Measurements from ENCODE around the gene EXOC4.
"Not testable (repeated sequence)": the region's sequence is repeated elsewhere in the genome, so short reads cannot be mapped to it uniquely, and the experiment has no call there.

EXOC4 gene

GRCh38 chr7:133252858-133253518 is at the start of gene EXOC4:
TSS of gene EXOC4 (plus strand) at chr7:133253078.
- DNase-seq = peak; percentile 98 to 99

GRCh38 chr7:133203490-133203889 is 49.4 kb upstream of the EXOC4 start:
- DNase-seq = no peak

GRCh38 chr7:133207687-133208086 is 45.2 kb upstream of the EXOC4 start:
- DNase-seq = peak; percentile 84 to 88

GRCh38 chr7:133210817-133211216 is 42.1 kb upstream of the EXOC4 start:
- DNase-seq = not testable (repeated sequence)

DNA sequence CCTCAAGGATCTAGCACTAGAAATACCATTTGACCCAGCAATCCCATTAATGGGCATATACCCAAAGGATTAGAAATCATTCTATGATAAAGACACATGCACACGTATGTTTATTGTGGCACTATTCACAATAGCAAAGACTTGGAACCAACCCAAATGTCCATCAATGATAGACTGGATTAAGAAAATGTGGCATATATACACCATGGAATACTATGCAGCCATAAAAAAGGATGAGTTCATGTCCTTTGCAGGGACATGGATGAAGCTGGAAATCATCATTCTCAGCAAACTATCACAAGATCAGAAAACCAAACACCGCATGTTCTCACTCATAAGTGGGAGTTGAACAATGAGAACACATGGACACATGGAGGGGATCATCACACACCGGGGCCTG is 39.1 kb upstream of the EXOC4 start:
- DNase-seq = not testable (repeated sequence)

- DNase-seq = no peak
Measured at GRCh38 chr7:133217773-133218172, 35.1 kb upstream of the EXOC4 start.

DNA sequence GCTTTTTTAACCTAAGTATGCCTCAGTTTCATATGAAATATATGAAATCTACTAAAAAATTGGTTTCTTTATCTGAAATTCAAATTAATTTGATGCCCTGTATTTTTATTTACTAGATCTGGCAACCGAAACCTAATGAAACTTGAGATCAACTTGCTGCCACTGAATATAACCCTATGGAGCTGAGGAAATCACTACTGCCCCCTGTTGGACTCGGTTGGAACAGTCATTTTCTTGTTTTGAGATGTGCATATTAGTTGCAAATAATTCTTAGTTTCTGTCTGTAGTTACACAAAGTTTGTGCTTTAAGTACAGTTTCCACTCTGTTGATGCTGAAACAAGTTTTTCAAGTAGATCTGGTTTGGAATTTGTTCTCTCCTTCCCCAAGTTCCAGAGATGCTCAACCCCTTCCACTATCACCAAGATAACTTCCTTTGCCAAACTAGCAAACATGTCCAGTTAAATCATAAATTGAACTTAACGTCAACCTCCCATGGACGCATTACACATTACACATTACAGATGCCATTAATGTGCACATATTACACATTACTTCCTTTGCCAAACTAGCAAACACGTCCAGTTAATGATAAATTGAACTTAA is 22.2 kb upstream of the EXOC4 start:
- peak; percentile 76 to 84 for DNase-seq

GRCh38 chr7:133233142-133233541 is 19.7 kb upstream of the EXOC4 start:
- no peak for DNase-seq

DNA sequence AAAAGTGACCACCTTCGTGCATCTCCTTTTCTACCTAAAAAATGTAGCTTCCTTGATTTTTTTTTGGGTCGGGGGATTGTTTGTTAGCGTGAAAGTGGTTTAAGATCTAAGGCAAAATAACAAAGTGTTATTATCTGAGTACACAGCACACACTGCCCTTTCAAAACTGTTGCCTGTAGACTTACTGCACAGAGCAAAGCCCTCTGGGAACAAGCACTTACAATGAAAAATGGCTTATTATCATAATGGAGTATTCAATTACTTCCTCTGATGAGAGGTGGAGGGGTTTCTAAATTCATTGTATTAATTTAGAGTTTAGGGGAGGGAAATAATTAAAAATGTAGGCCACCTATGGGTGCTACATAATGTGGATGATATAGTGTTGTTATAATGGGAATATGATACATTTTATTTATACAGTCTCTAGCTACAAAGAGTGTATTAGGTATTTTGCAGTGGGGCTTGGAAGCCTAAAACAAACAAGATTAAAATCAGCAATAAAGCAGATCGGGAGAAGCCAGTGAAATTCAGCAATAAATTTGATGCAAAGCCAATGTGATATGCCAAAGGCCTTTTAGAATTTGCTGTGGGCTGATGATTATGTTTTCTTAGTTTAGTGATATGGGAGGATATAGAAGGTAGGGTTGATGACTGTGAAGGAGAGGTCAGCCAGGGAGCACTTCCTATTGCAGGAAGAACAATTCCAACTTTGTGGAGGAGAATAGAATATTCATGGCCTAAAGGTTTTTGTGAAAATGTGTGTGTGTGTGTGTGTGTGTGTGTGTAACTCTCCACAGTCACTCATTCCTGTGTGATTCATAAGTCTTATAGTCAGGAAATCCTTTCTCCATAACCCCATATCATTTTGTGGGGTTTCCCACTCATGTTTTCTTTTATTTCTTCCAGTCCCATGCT is 17.7 kb upstream of the EXOC4 start:
- no peak for DNase-seq

DNA sequence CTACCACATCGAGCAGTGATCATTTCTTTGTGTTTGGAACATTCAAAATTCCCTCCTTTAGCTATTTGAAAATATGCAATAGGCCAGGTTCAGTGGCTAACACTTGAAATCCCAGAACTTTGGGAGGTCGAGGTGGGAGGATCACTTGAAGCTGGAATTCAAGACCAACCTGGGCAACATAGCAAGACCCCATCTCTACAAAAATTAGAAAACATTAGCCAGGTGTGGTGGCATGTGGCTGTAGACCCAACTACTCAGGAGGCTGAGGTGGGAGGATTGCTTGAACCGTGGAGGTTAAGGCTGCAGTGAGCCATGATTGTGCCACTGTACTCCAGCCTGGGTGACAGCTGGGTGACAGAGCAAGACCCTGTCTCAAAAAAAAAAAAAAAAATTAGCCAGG is 15.3 kb upstream of the EXOC4 start:
- no peak for DNase-seq

DNA sequence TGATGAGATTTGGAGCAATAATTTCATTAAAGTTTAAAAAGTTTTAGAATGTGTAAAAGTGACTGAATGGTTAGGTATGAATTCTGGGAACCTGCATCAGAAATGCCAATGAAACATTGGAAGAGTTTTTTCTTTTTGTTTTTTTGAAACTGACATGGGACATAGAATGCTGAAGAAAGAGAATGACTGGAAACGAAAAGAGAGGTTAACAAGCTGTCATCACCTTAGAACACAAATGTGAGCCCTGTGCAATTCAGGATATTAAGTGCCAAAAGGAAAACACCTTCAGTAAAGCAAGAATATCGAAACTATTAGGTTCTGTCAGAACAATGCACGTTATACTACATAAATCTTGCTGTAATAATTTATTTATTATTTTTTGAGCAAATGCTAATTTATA is 12.6 kb upstream of the EXOC4 start:
- DNase-seq = no peak

DNA sequence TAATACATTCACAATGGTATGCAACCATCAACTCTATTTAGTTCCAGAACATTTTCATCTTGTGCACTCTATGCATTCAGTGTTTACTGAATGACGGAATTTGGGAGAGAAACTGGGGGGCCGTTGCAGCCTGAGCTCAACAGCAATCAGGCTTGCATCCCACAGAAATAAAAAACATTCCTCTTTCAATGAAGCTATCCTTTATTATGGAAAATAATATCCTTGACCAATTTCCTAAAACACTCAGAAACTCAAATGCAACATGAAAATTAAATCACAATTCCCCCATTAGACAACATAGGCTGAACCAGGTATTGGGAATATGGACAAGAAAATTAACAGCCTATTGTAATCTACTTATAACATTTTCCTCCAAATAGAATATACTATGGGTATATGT is 6.3 kb upstream of the EXOC4 start:
- no peak for DNase-seq

- DNase-seq = no peak
Measured at GRCh38 chr7:133248901-133249300, 4.0 kb upstream of the EXOC4 start.

- no peak for DNase-seq
Measured at GRCh38 chr7:133252506-133252857, 396 bp upstream of the EXOC4 start.

DNA sequence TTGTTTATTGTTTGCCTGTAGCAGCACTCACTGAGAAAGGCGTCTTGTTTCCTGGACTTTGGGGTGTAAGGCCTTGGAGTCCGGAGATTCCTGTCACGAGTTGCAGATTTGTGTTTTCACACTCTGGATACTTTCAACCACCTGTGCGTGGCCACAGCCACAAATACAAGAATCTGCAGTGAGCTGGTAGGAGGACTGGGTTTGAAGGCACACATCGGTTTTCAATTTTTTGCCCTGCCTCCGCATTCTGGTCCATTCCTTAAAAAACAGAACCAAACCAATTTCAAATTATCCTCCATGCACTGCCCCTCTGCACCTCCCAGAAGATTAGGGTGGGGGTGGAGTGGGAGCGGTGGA is 619 bp downstream of the EXOC4 start:
- no peak for DNase-seq

DNA sequence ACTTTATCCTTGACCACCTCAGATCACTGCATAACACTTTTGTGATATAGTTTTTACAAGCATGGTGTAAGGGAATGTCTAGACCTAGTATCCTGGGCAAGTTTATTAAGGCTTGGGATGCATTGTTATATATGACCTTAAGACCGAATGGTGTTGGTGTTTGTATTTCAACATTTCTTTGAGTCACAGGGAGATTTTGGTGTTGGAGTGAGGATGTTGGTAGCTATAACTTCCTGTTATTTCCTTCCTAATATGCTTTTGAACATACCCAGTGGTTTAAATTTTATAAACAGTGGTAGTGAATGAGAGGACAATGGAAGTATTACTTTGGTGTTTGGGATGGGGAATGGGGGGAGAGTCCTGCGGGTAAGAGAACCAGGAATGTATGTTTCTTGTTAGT is 2.6 kb downstream of the EXOC4 start:
- peak in 1 of 2 experiments; percentile 17 for DNase-seq

DNA sequence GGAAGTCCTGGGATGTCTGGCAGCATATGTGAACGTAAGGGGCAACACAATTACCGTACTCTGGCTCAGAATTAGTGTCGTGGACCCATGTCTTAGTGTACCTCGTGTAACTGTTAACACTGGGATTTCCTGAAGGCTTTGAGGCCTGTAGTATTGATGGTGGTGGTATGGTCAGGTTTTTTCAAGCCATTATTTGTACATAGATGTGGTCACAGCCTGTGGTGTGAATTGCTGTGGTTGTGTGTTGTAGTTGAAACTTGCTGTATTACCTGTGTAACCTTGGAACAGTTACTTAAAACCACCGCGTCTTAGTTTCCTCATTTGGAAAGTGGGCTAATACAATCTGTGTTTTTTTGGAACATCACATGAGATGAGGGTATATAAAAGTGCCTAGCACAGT is 5.3 kb downstream of the EXOC4 start:
- DNase-seq = no peak

- no peak for DNase-seq
Measured at GRCh38 chr7:133265821-133266220, 12.9 kb downstream of the EXOC4 start.

GRCh38 chr7:133268355-133268754 is 15.5 kb downstream of the EXOC4 start:
- no peak for DNase-seq

DNA sequence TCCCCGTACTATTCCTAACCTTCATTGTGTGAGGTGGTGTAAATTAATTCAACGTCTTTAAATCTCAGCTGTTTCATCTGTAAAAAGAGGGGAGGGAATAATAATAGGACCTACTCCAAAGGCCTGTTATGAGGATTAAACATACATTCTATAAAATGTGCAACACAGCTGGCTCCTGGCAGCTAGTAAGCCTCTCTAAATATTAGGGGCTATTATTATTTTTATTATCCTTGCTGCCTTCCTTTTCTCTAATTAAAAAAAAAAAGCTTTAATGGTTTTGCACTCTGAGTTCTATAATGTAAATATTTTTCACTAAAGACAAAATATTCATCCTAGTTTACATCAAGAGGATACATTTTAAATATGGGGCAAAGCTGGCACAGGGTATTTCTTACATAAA is 19.5 kb downstream of the EXOC4 start:
- DNase-seq = no peak

GRCh38 chr7:133273227-133273626 is 20.3 kb downstream of the EXOC4 start:
- DNase-seq = no peak

GRCh38 chr7:133274265-133274664 is 21.4 kb downstream of the EXOC4 start:
- no peak for DNase-seq

DNA sequence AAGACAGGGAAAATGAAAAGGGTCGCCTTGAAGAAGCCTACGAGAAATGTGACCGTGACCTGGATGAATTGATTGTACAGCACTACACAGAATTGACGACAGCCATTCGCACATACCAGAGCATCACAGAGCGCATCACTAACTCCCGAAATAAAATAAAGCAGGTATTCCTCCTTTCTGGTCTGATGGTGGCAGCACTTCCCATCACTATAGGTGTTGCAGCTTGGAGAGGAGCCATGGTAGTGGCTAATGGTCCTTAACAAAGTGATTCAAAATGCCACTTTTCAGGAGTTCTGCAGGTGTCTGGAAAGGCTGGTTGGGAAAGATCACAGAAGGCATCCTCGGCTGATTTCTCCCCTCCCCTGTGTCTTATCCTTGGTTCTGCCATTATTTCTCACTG is 22.1 kb downstream of the EXOC4 start:
- DNase-seq = no peak

DNA sequence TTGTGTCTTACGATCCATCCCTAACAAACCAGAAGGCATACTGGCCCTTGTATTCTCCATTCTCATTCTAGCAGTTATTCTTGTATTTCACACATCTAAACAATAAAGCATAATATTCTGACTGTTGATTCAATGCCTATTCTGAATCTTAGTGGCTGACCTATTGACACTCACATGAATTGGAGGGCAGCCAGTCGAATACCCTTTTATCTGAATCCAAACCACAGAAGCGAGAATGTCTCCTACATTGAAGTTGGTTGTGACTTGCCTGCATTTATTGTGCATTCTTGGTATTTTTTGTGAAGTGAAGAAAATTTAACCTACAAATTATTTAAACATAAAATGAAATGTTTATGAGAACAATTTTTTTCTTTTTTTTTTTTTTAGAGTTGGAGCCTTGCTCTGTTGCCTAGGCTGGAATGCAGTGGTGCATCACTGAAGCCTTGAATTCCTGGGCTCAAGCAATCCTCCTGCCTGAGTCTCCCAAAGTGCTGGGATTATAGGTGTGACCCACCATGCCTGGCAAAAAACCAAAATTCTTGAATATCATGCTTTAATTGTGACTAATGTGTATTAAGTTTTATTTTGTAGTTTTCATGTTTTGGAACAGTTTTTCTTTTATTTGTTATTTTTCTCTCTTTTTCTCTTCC is 22.7 kb downstream of the EXOC4 start:
- no peak for DNase-seq
